ENCODE measurements around the gene SPECC1L.

SPECC1L gene

DNA sequence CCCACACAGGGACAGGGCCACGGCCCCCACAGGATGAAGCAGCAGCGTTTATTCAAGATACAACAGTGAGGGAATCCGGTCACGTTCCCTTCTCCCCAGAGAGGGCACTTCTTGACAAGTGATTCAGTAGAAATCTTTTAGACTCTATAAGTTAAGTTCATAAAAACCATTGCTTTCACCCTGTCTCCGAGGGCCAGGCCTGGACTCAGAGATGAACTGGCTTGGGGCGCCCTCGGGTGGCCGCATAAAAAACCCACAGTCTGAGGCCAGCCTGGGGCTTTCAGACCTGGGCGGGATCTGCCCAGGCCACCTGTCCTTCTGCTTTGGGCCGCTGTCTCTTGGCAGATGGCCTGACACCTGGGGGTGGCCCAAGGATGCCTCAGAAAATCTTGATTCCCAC, 11.2 kb upstream of the SPECC1L start:
- peak; percentile 74 for TF ChIP-seq RAD21 (IDR thresholded peaks at IDR 0.05; ENCODE audit: low read depth)

GRCh38 chr22:24265734-24266133, 4.9 kb upstream of the SPECC1L start:
- TF ChIP-seq YY1 (IDR thresholded peaks at IDR 0.05; ENCODE audit: low read depth) (no peak), TEAD4 (IDR thresholded peaks at IDR 0.05) (no peak), RAD21 (IDR thresholded peaks at IDR 0.05; ENCODE audit: low read depth) (no peak), FOXM1 (IDR thresholded peaks at IDR 0.05; ENCODE audit: borderline replicate concordance, low read depth) (no peak), CREB1 (IDR thresholded peaks at IDR 0.05; ENCODE audit: low read depth) (no peak), EGR1 (IDR thresholded peaks at IDR 0.05) (no peak), USF1 (IDR thresholded peaks at IDR 0.05) (no peak), TCF12 (IDR thresholded peaks at IDR 0.05; ENCODE audit: low read depth) (no peak), CEBPB (IDR thresholded peaks at IDR 0.05) (no peak), ZBTB7A (IDR thresholded peaks at IDR 0.05; ENCODE audit: low read depth) (no peak), REST (IDR thresholded peaks at IDR 0.05; ENCODE audit: low read depth) (no peak)
- TF ChIP-seq, protein P1, sequence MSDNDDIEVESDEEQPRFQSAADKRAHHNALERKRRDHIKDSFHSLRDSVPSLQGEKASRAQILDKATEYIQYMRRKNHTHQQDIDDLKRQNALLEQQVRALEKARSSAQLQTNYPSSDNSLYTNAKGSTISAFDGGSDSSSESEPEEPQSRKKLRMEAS (IDR thresholded peaks at IDR 0.05) = no peak

GRCh38 chr22:24271386-24271854, 789 bp downstream of the SPECC1L start:
- TF ChIP-seq, protein P1 (IDR thresholded peaks at IDR 0.05) = no peak; the same call in 1 of the 2 replicates
- TF ChIP-seq EGR1 (IDR thresholded peaks at IDR 0.05) = no peak
- no peak for TF ChIP-seq TAF1 (IDR thresholded peaks at IDR 0.05; ENCODE audit: low read depth)
- TF ChIP-seq ZBTB7A (IDR thresholded peaks at IDR 0.05; ENCODE audit: low read depth) = no peak
- TF ChIP-seq FOXM1 (IDR thresholded peaks at IDR 0.05; ENCODE audit: borderline replicate concordance, low read depth) = no peak
- no peak for TF ChIP-seq RAD21 (IDR thresholded peaks at IDR 0.05; ENCODE audit: low read depth)
- TF ChIP-seq CREB1 (IDR thresholded peaks at IDR 0.05; ENCODE audit: low read depth) = no peak
- no peak for TF ChIP-seq TEAD4 (IDR thresholded peaks at IDR 0.05)
- no peak for TF ChIP-seq YY1 (IDR thresholded peaks at IDR 0.05; ENCODE audit: low read depth)
- TF ChIP-seq REST (IDR thresholded peaks at IDR 0.05; ENCODE audit: low read depth) = no peak
- no peak for TF ChIP-seq EP300 (IDR thresholded peaks at IDR 0.05; ENCODE audit: borderline replicate concordance)
- no peak for TF ChIP-seq NFIC (IDR thresholded peaks at IDR 0.05)
- no peak for TF ChIP-seq USF1 (IDR thresholded peaks at IDR 0.05)
- TF ChIP-seq CEBPB (IDR thresholded peaks at IDR 0.05) = no peak
- TF ChIP-seq TCF12 (IDR thresholded peaks at IDR 0.05; ENCODE audit: low read depth) = no peak

DNA sequence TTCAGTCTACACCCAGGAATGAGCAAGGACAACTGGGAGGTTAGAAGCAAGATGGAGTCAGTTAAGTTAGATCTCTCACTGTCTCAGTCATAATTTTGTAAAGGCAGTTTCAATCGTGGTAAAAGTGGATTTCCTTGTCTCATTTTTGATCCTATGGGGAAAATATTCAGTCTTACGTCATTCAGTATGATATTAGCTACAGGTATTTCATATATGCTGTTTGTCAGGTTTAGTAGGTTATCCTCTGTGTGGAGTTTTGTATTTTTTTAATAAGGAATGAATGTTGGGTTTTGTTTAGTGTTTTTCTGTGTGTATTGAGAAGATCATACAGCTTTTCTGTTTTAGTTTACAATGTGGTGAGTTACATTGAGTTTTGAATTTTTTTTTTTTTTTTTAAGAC, 11.8 kb downstream of the SPECC1L start:
- TF ChIP-seq CREB1 (IDR thresholded peaks at IDR 0.05; ENCODE audit: low read depth) (no peak), TEAD4 (IDR thresholded peaks at IDR 0.05) (peak; percentile 16; the same call in 1 of the 2 replicates)

- TF ChIP-seq EGR1 (IDR thresholded peaks at IDR 0.05) (no peak), REST (IDR thresholded peaks at IDR 0.05; ENCODE audit: low read depth) (no peak), TEAD4 (IDR thresholded peaks at IDR 0.05) (no peak), EP300 (IDR thresholded peaks at IDR 0.05; ENCODE audit: borderline replicate concordance) (no peak), TAF1 (IDR thresholded peaks at IDR 0.05; ENCODE audit: low read depth) (no peak), RAD21 (IDR thresholded peaks at IDR 0.05; ENCODE audit: low read depth) (no peak), CEBPB (IDR thresholded peaks at IDR 0.05) (no peak), USF1 (IDR thresholded peaks at IDR 0.05) (no peak), TCF12 (IDR thresholded peaks at IDR 0.05; ENCODE audit: low read depth) (no peak), YY1 (IDR thresholded peaks at IDR 0.05; ENCODE audit: low read depth) (no peak), FOXM1 (IDR thresholded peaks at IDR 0.05; ENCODE audit: borderline replicate concordance, low read depth) (no peak), CREB1 (IDR thresholded peaks at IDR 0.05; ENCODE audit: low read depth) (no peak), ZBTB7A (IDR thresholded peaks at IDR 0.05; ENCODE audit: low read depth) (no peak), NFIC (IDR thresholded peaks at IDR 0.05) (no peak)
- TF ChIP-seq, protein P1 (IDR thresholded peaks at IDR 0.05) = no peak
These were observed 14.1 kb downstream of the SPECC1L start for GRCh38 chr22:24284747-24285203.
